WTC11 (cell line): ENCODE measurements around the gene FRMD4A. TPM values are rescaled to one million over a fixed set of nuclear protein-coding genes. Genes with fewer than 3 reads are reported as not detected.

Experiments used
- ATAC-seq: fragments of 200-7000 bp; cut with Tn5 transposase; 2 replicates; pipeline ENCODE4 v1.10.0; 2021; ENCODE audit warnings: mild to moderate bottlenecking, moderate library complexity
- CTCF ChIA-PET: fragments of 300-600 bp; sonication (Branson Sonifier 250); formaldehyde crosslinking; loops from one replicate; lab custom pipeline; 2021; ENCODE audit warnings: antibody characterized with exemption; lab: Charles Lee
- POLR2A ChIA-PET: fragments of 350-600 bp; sonication (Branson Sonifier 250); formaldehyde crosslinking; loops from one replicate; lab custom pipeline; 2021; ENCODE audit warnings: antibody characterized with exemption; lab: Charles Lee
- DNase-seq: peaks from one replicate; pipeline ENCODE4 v3.0.0; 2021; ENCODE audit warnings: low spot score
- H3K27ac Mint-ChIP-seq: 2 replicates; pipeline ENCODE4 v1.8.0; 2021; ENCODE audit warnings: mixed read lengths
- H3K27me3 Mint-ChIP-seq: 2 replicates; pipeline ENCODE4 v1.8.0; 2021; ENCODE audit warnings: low read depth, mild to moderate bottlenecking, moderate library complexity, mixed read lengths
- H3K36me3 Mint-ChIP-seq: 2 replicates; pipeline ENCODE4 v1.8.0; 2021; ENCODE audit warnings: mixed read lengths
- H3K4me1 Mint-ChIP-seq: 2 replicates; pipeline ENCODE4 v1.8.0; 2022; ENCODE audit warnings: mixed read lengths
- H3K4me3 Mint-ChIP-seq: 2 replicates; pipeline ENCODE4 v1.8.0; 2021; ENCODE audit warnings: mild to moderate bottlenecking, moderate library complexity, mixed read lengths
- H3K9me3 Mint-ChIP-seq: 2 replicates; pipeline ENCODE4 v1.8.0; 2021; ENCODE audit warnings: mixed read lengths
- ATF2 ChIP-seq: sonication (generic); formaldehyde crosslinking; IDR thresholded peaks from 2 replicates; pipeline ENCODE4 v1.8.1; 2022; ENCODE audit warnings: low read depth, missing genetic modification reagents, borderline replicate concordance
- ATF3 ChIP-seq: sonication (generic); formaldehyde crosslinking; conservative IDR thresholded peaks from 2 replicates; pipeline ENCODE4 v1.8.1; 2022; ENCODE audit warnings: mild to moderate bottlenecking, missing genetic modification reagents
- CTCF ChIP-seq: fragments of 200-600 bp; IDR thresholded peaks from 2 replicates; pipeline ENCODE4 v1.8.0; 2022; ENCODE audit warnings: antibody characterized with exemption
- E2F1 ChIP-seq: sonication (generic); formaldehyde crosslinking; IDR thresholded peaks from 2 replicates; pipeline ENCODE4 v1.8.0; 2022; ENCODE audit warnings: mild to moderate bottlenecking, missing genetic modification reagents
- E2F4 ChIP-seq: sonication (generic); formaldehyde crosslinking; IDR thresholded peaks from 2 replicates; pipeline ENCODE4 v1.8.1; 2022; ENCODE audit warnings: low read depth, mild to moderate bottlenecking, moderate library complexity, missing genetic modification reagents, borderline replicate concordance
- EMX1 ChIP-seq: fragments of 250-450 bp; sonication (Bioruptor Pico); IDR thresholded peaks from 2 replicates; pipeline ENCODE4 v1.8.0; 2021; ENCODE audit warnings: mild to moderate bottlenecking
- ETV6 ChIP-seq: sonication (generic); formaldehyde crosslinking; IDR thresholded peaks from 2 replicates; pipeline ENCODE4 v1.8.1; 2022; ENCODE audit warnings: mild to moderate bottlenecking, missing genetic modification reagents
- FOXK1 ChIP-seq: sonication (generic); formaldehyde crosslinking; IDR thresholded peaks from 2 replicates; pipeline ENCODE4 v1.8.0; 2022; ENCODE audit warnings: mild to moderate bottlenecking, moderate library complexity, missing genetic modification reagents
- JUN ChIP-seq: sonication (generic); formaldehyde crosslinking; IDR thresholded peaks from 2 replicates; pipeline ENCODE4 v1.8.0; 2023; ENCODE audit warnings: mild to moderate bottlenecking, missing genetic modification reagents
- MLX ChIP-seq: sonication (generic); formaldehyde crosslinking; IDR thresholded peaks from 2 replicates; pipeline ENCODE4 v1.8.1; 2023; ENCODE audit warnings: mild to moderate bottlenecking, missing genetic modification reagents, moderate library complexity
- PREB ChIP-seq: sonication (generic); formaldehyde crosslinking; IDR thresholded peaks from 2 replicates; pipeline ENCODE4 v1.8.1; 2022; ENCODE audit warnings: mild to moderate bottlenecking, missing genetic modification reagents, moderate library complexity, borderline replicate concordance
- SMAD4 ChIP-seq: sonication (generic); formaldehyde crosslinking; IDR thresholded peaks from 2 replicates; pipeline ENCODE4 v1.8.0; 2022; ENCODE audit warnings: mild to moderate bottlenecking, missing genetic modification reagents
- TP53 ChIP-seq: sonication (generic); formaldehyde crosslinking; IDR thresholded peaks from 2 replicates; pipeline ENCODE4 v1.8.1; 2023; ENCODE audit warnings: mild to moderate bottlenecking, missing genetic modification reagents
- ZNF219 ChIP-seq: sonication (generic); formaldehyde crosslinking; IDR thresholded peaks from 2 replicates; pipeline ENCODE4 v1.8.0; 2023; ENCODE audit warnings: missing genetic modification reagents, mild to moderate bottlenecking, borderline replicate concordance
- ZNF232 ChIP-seq: sonication (generic); formaldehyde crosslinking; IDR thresholded peaks from 2 replicates; pipeline ENCODE4 v1.8.0; 2022; ENCODE audit warnings: mild to moderate bottlenecking, missing genetic modification reagents
- ZNF532 ChIP-seq: fragments of 250-450 bp; sonication (Bioruptor Pico); IDR thresholded peaks from 2 replicates; pipeline ENCODE4 v1.9.0; 2021; ENCODE audit warnings: mild to moderate bottlenecking, borderline replicate concordance
- total RNA-seq: library from RNA; stranded (reverse); gene quantifications from 3 replicates; pipeline ENCODE4 v1.2.3, GENCODE V29; 2021

The FRMD4A gene
- total RNA-seq, 1 experiment from 2014 or later: 35.5 TPM

GRCh38 chr10:14278533-14278932 is 52.2 kb downstream of the FRMD4A start (continued):
- no peak for TF ChIP-seq MLX
- no peak for TF ChIP-seq EMX1 (CRISPR knock-in tag)
- no peak for TF ChIP-seq TP53 (CRISPR knock-in tag)
- TF ChIP-seq ATF2 (CRISPR knock-in tag): no peak
- TF ChIP-seq E2F1 (CRISPR knock-in tag): no peak
- no peak for TF ChIP-seq JUN (CRISPR knock-in tag)
- TF ChIP-seq ZNF219 (CRISPR knock-in tag): no peak
- TF ChIP-seq, all 79 proteins: peak for 0

- H3K27me3 Mint-ChIP-seq: no peaks in the 10 kb centered on the region
- DNase-seq: no peak
- H3K4me1 Mint-ChIP-seq: no peaks in the 10 kb centered on the region
- no peak overlapping the region for H3K4me3 Mint-ChIP-seq
- TF ChIP-seq E2F4 (CRISPR knock-in tag): no peak
- no peak for TF ChIP-seq ZNF232 (CRISPR knock-in tag)
- TF ChIP-seq FOXK1 (CRISPR knock-in tag): no peak
- no peak for TF ChIP-seq CTCF
- TF ChIP-seq SMAD4 (CRISPR knock-in tag): no peak
- no peak for TF ChIP-seq ETV6
- no peak for TF ChIP-seq ZNF532 (CRISPR knock-in tag)
- no peak for TF ChIP-seq PREB
- no peak for TF ChIP-seq ATF3
- TF ChIP-seq, all 79 proteins: peak for 0
- no peak for ATAC-seq
- CTCF ChIA-PET: no interaction called here
- Mint-ChIP-seq H3K27ac (no peak overlapping the region), H3K36me3 (no peaks in the 10 kb centered on the region; the same call in 1 of the 2 replicates), H3K9me3 (no peaks in the 10 kb centered on the region; the same call in 1 of the 2 replicates)
- POLR2A ChIA-PET: no interaction called here
Observed at GRCh38 chr10:14276210-14276609, 54.5 kb downstream of the FRMD4A start.
